ENCODE data around the gene ATRNL1.
"Not testable (repeated sequence)": the region's sequence is repeated elsewhere in the genome, so short reads cannot be mapped to it uniquely, and the experiment has no call there.

ATRNL1 gene

GRCh38 chr10:115092555-115093285, 445 bp upstream of the ATRNL1 start:
- no peak for DNase-seq (ENCODE audit: low read depth)

GRCh38 chr10:115093776-115094408, 727 bp downstream of the ATRNL1 start:
- DNase-seq (ENCODE audit: low read depth), result no peak

GRCh38 chr10:115094416-115095140, 1.4 kb downstream of the ATRNL1 start:
- DNase-seq (ENCODE audit: low read depth), result no peak

GRCh38 chr10:115095758-115096157, 2.6 kb downstream of the ATRNL1 start:
- no peak for DNase-seq (ENCODE audit: low read depth)

GRCh38 chr10:115103700-115104099, 10.5 kb downstream of the ATRNL1 start:
- no peak for DNase-seq (ENCODE audit: low read depth)

GRCh38 chr10:115105411-115105810, 12.2 kb downstream of the ATRNL1 start:
- DNase-seq (ENCODE audit: low read depth), result not testable (repeated sequence)

GRCh38 chr10:115107830-115108229, 14.7 kb downstream of the ATRNL1 start:
- DNase-seq (ENCODE audit: low read depth), result no peak

GRCh38 chr10:115117301-115117700, 24.1 kb downstream of the ATRNL1 start:
- DNase-seq (ENCODE audit: low read depth), result no peak

GRCh38 chr10:115118346-115118745, 25.2 kb downstream of the ATRNL1 start:
- DNase-seq (ENCODE audit: low read depth), result no peak

- DNase-seq (ENCODE audit: low read depth), result no peak
These were observed 32.3 kb downstream of the ATRNL1 start for GRCh38 chr10:115125505-115125904.

GRCh38 chr10:115129752-115130151, 36.6 kb downstream of the ATRNL1 start:
- no peak for DNase-seq (ENCODE audit: low read depth)

GRCh38 chr10:115136616-115137015, 43.5 kb downstream of the ATRNL1 start:
- DNase-seq (ENCODE audit: low read depth), result no peak

- DNase-seq (ENCODE audit: low read depth), result no peak
These were observed 48.1 kb downstream of the ATRNL1 start for GRCh38 chr10:115141254-115141653.

- no peak for DNase-seq (ENCODE audit: low read depth)
These were observed 64.2 kb downstream of the ATRNL1 start for GRCh38 chr10:115157357-115157756.

- no peak for DNase-seq (ENCODE audit: low read depth)
These were observed 70.0 kb downstream of the ATRNL1 start for GRCh38 chr10:115163129-115163528.

- no peak for DNase-seq (ENCODE audit: low read depth)
These were observed 71.1 kb downstream of the ATRNL1 start for GRCh38 chr10:115164220-115164619.

- DNase-seq (ENCODE audit: low read depth), result no peak
These were observed 74.6 kb downstream of the ATRNL1 start for GRCh38 chr10:115167751-115168150.

- DNase-seq (ENCODE audit: low read depth), result no peak
These were observed 78.3 kb downstream of the ATRNL1 start for GRCh38 chr10:115171392-115171960.

GRCh38 chr10:115173915-115174443, 80.8 kb downstream of the ATRNL1 start:
- no peak for DNase-seq (ENCODE audit: low read depth)

- DNase-seq (ENCODE audit: low read depth), result not testable (repeated sequence)
These were observed 114.1 kb downstream of the ATRNL1 start for GRCh38 chr10:115207276-115207675.

- DNase-seq (ENCODE audit: low read depth), result no peak
These were observed 116.0 kb downstream of the ATRNL1 start for GRCh38 chr10:115209133-115209532.

GRCh38 chr10:115214829-115215228, 121.7 kb downstream of the ATRNL1 start:
- no peak for DNase-seq (ENCODE audit: low read depth)

Measured in T-helper 22 cell (primary cell).